SK-N-SH treated with all-trans-retinoic acid at 6 μM for 48 hours (cell line): ENCODE measurements around the gene HACD2.

Experiments
- ATAC-seq: fragments of 200-7000 bp; cut with Tn5 transposase; 3 replicates; pipeline ENCODE4 v1.9.1; 2020; ENCODE audit warnings: mild to moderate bottlenecking, moderate library complexity
- BACH2 ChIP-seq: fragments of 250-450 bp; sonication (Bioruptor Pico); IDR thresholded peaks from 2 replicates; pipeline ENCODE4 v1.9.0; 2021; ENCODE audit warnings: mild to moderate bottlenecking, borderline replicate concordance
- CREB5 ChIP-seq: fragments of 250-450 bp; sonication (Bioruptor Pico); IDR thresholded peaks from 2 replicates; pipeline ENCODE4 v1.5.1; 2020; ENCODE audit warnings: low read depth, mild to moderate bottlenecking, moderate library complexity
- CSDC2 ChIP-seq: fragments of 250-450 bp; sonication (Bioruptor Pico); IDR thresholded peaks from 2 replicates; pipeline ENCODE4 v1.5.0; 2020; ENCODE audit warnings: mild to moderate bottlenecking, moderate library complexity
- ESRRG ChIP-seq: fragments of 250-450 bp; sonication (Bioruptor Pico); IDR thresholded peaks from 2 replicates; pipeline ENCODE4 v1.6.1; 2021; ENCODE audit warnings: mild to moderate bottlenecking
- GLIS3 ChIP-seq: fragments of 250-450 bp; sonication (Bioruptor Pico); IDR thresholded peaks from 2 replicates; pipeline ENCODE4 v1.5.0; 2020; ENCODE audit warnings: mild to moderate bottlenecking, moderate library complexity
- ISL1 ChIP-seq: fragments of 250-450 bp; sonication (Bioruptor Pico); IDR thresholded peaks from 2 replicates; pipeline ENCODE4 v2.1.2; 2022; ENCODE audit warnings: mild to moderate bottlenecking, moderate library complexity
- OSR1 ChIP-seq: fragments of 250-450 bp; sonication (Bioruptor Pico); IDR thresholded peaks from 2 replicates; pipeline ENCODE4 v1.8.0; 2022; ENCODE audit warnings: moderate library complexity, mild to moderate bottlenecking, inconsistent platforms
- PATZ1 ChIP-seq: fragments of 250-450 bp; sonication (Bioruptor Pico); IDR thresholded peaks from 2 replicates; pipeline ENCODE4 v1.8.0; 2020; ENCODE audit warnings: mild to moderate bottlenecking, moderate library complexity, borderline replicate concordance
- PPARA ChIP-seq: fragments of 250-450 bp; sonication (Bioruptor Pico); IDR thresholded peaks from 2 replicates; pipeline ENCODE4 v1.5.0; 2020; ENCODE audit warnings: mild to moderate bottlenecking, borderline replicate concordance
- RARB ChIP-seq: fragments of 250-450 bp; sonication (Bioruptor Pico); IDR thresholded peaks from 2 replicates; pipeline ENCODE4 v1.8.0; 2021; ENCODE audit warnings: mild to moderate bottlenecking, moderate library complexity
- SNAI2 ChIP-seq: fragments of 250-450 bp; sonication (Bioruptor Pico); IDR thresholded peaks from 2 replicates; pipeline ENCODE4 v1.5.0; 2020; ENCODE audit warnings: mild to moderate bottlenecking, moderate library complexity
- TCF4 ChIP-seq: fragments of 250-450 bp; sonication (Bioruptor Pico); IDR thresholded peaks from 2 replicates; pipeline ENCODE4 v1.8.0; 2021; ENCODE audit warnings: mild to moderate bottlenecking, moderate library complexity, borderline replicate concordance
- TOX ChIP-seq: fragments of 250-450 bp; sonication (Bioruptor Pico); IDR thresholded peaks from 2 replicates; pipeline ENCODE4 v1.8.0; 2021; ENCODE audit warnings: mild to moderate bottlenecking, moderate library complexity, borderline replicate concordance
- ZC3H10 ChIP-seq: fragments of 250-450 bp; sonication (Bioruptor Pico); IDR thresholded peaks from 2 replicates; pipeline ENCODE4 v1.5.1; 2021; ENCODE audit warnings: mild to moderate bottlenecking, moderate library complexity
- ZFP3 ChIP-seq: fragments of 250-450 bp; sonication (Bioruptor Pico); IDR thresholded peaks from 2 replicates; pipeline ENCODE4 v1.5.0; 2020; ENCODE audit warnings: mild to moderate bottlenecking, moderate library complexity
- ZFP30 ChIP-seq: fragments of 450-650 bp; formaldehyde crosslinking; IDR thresholded peaks from 2 replicates; pipeline ENCODE4 v1.5.0; 2022; ENCODE audit warnings: mild to moderate bottlenecking, moderate library complexity
- ZNF565 ChIP-seq: fragments of 450-650 bp; formaldehyde crosslinking; conservative IDR thresholded peaks from 2 replicates; pipeline ENCODE4 v1.5.0; 2020; ENCODE audit warnings: low read depth, mild to moderate bottlenecking, moderate library complexity
- ZNF70 ChIP-seq: fragments of 450-650 bp; formaldehyde crosslinking; IDR thresholded peaks from 2 replicates; pipeline ENCODE4 v1.5.0; 2020; ENCODE audit warnings: mild to moderate bottlenecking, moderate library complexity
- ZNF8 ChIP-seq: fragments of 450-650 bp; formaldehyde crosslinking; IDR thresholded peaks from 2 replicates; pipeline ENCODE4 v1.5.0; 2020; ENCODE audit warnings: mild to moderate bottlenecking, moderate library complexity
- TF ChIP-seq, protein P1 (sequence below): fragments of 250-450 bp; sonication (Bioruptor Pico); IDR thresholded peaks from 2 replicates; pipeline ENCODE4 v1.5.1; 2021; ENCODE audit warnings: mild to moderate bottlenecking, moderate library complexity
- TF ChIP-seq, protein P2 (sequence below): fragments of 250-450 bp; sonication (Bioruptor Pico); IDR thresholded peaks from 2 replicates; pipeline ENCODE4 v1.5.0; 2020; ENCODE audit warnings: mild to moderate bottlenecking, moderate library complexity
- TF ChIP-seq, protein P3 (sequence below): fragments of 250-450 bp; sonication (Bioruptor Pico); IDR thresholded peaks from 2 replicates; pipeline ENCODE4 v1.8.0; 2021; ENCODE audit warnings: low read depth, mild to moderate bottlenecking, moderate library complexity, borderline replicate concordance

HACD2 gene

DNA sequence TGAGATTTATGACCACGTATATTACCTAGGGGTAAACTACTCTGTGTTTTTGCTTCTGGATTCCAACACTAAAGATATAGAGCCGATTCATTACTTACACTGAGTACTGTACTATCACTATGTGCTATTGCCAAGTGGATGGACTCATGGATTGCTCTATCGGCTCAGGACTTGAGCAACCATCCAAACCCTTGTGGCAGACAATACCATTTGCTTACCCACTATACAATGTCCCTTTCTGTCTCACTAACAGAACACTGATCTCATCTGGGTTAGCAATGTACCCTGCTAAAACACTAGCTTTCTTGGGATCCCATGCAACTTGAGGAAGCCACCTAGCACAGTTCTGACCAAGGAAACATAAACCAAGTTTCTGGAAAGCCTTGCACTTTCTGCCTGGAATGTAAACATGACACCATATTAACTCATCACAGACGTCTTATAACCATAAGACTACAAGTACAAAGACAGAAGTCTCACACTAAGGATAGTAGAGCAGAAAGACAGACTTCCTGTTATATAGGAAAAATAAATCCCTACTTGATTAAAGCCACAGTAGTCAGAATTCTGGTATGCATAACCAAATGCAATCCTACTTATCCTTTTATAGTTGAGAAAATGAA, 38.6 kb downstream of the HACD2 start:
- TF ChIP-seq PPARA = no peak
- no peak for TF ChIP-seq BACH2
- no peak for TF ChIP-seq RARB (CRISPR knock-in tag)
- TF ChIP-seq, protein P1, sequence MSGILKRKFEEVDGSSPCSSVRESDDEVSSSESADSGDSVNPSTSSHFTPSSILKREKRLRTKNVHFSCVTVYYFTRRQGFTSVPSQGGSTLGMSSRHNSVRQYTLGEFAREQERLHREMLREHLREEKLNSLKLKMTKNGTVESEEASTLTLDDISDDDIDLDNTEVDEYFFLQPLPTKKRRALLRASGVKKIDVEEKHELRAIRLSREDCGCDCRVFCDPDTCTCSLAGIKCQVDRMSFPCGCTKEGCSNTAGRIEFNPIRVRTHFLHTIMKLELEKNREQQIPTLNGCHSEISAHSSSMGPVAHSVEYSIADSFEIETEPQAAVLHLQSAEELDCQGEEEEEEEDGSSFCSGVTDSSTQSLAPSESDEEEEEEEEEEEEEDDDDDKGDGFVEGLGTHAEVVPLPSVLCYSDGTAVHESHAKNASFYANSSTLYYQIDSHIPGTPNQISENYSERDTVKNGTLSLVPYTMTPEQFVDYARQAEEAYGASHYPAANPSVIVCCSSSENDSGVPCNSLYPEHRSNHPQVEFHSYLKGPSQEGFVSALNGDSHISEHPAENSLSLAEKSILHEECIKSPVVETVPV (CRISPR knock-in tag) = no peak
- no peak for TF ChIP-seq CSDC2 (CRISPR knock-in tag)
- TF ChIP-seq ESRRG (CRISPR knock-in tag) = no peak
- TF ChIP-seq ZNF565 (CRISPR knock-in tag) = no peak
- TF ChIP-seq ZNF8 (CRISPR knock-in tag) = no peak
- TF ChIP-seq PATZ1 (CRISPR knock-in tag) = no peak
- no peak for TF ChIP-seq ZC3H10 (CRISPR knock-in tag)
- TF ChIP-seq TOX = no peak
- no peak for TF ChIP-seq ZFP3
- no peak for TF ChIP-seq GLIS3 (CRISPR knock-in tag)
- no peak for TF ChIP-seq ISL1 (CRISPR knock-in tag)
- no peak for TF ChIP-seq ZFP30 (CRISPR knock-in tag)
- TF ChIP-seq SNAI2 (CRISPR knock-in tag) = no peak
- no peak for TF ChIP-seq OSR1 (CRISPR knock-in tag)
- no peak for TF ChIP-seq ZNF70
- TF ChIP-seq, protein P2, sequence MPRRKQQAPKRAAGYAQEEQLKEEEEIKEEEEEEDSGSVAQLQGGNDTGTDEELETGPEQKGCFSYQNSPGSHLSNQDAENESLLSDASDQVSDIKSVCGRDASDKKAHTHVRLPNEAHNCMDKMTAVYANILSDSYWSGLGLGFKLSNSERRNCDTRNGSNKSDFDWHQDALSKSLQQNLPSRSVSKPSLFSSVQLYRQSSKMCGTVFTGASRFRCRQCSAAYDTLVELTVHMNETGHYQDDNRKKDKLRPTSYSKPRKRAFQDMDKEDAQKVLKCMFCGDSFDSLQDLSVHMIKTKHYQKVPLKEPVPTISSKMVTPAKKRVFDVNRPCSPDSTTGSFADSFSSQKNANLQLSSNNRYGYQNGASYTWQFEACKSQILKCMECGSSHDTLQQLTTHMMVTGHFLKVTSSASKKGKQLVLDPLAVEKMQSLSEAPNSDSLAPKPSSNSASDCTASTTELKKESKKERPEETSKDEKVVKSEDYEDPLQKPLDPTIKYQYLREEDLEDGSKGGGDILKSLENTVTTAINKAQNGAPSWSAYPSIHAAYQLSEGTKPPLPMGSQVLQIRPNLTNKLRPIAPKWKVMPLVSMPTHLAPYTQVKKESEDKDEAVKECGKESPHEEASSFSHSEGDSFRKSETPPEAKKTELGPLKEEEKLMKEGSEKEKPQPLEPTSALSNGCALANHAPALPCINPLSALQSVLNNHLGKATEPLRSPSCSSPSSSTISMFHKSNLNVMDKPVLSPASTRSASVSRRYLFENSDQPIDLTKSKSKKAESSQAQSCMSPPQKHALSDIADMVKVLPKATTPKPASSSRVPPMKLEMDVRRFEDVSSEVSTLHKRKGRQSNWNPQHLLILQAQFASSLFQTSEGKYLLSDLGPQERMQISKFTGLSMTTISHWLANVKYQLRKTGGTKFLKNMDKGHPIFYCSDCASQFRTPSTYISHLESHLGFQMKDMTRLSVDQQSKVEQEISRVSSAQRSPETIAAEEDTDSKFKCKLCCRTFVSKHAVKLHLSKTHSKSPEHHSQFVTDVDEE (CRISPR knock-in tag) = no peak
- TF ChIP-seq TCF4 (CRISPR knock-in tag) = no peak
- peak; percentile 69 for ATAC-seq

DNA sequence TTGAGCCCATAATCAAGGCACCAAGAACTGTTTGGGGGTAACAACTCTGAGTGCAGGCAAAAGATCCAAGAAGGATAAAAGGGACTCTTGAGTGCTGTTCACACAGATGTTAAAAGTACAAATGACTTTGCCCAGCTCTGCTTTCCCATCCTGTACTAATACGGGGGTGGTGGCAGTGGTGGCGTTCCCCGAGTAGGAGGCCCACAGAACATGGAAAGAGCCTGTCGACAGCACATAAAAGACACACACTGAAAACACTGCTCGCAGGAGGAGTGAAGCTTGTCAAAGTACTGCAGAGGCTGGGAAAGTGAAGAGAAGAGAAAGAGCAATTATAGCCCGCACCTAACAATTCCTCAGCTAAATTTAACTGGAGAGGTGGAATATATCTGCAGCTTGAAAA, 40.9 kb downstream of the HACD2 start:
- TF ChIP-seq CREB5 (CRISPR knock-in tag) (no peak), RARB (CRISPR knock-in tag) (no peak), GLIS3 (CRISPR knock-in tag) (no peak), TOX (no peak), ZFP3 (no peak), TCF4 (CRISPR knock-in tag) (no peak), ZNF8 (CRISPR knock-in tag) (no peak), ZFP30 (CRISPR knock-in tag) (no peak), BACH2 (no peak), PPARA (no peak), ZNF565 (CRISPR knock-in tag) (no peak)
- TF ChIP-seq, protein P2 (CRISPR knock-in tag) = no peak
- TF ChIP-seq, protein P3, sequence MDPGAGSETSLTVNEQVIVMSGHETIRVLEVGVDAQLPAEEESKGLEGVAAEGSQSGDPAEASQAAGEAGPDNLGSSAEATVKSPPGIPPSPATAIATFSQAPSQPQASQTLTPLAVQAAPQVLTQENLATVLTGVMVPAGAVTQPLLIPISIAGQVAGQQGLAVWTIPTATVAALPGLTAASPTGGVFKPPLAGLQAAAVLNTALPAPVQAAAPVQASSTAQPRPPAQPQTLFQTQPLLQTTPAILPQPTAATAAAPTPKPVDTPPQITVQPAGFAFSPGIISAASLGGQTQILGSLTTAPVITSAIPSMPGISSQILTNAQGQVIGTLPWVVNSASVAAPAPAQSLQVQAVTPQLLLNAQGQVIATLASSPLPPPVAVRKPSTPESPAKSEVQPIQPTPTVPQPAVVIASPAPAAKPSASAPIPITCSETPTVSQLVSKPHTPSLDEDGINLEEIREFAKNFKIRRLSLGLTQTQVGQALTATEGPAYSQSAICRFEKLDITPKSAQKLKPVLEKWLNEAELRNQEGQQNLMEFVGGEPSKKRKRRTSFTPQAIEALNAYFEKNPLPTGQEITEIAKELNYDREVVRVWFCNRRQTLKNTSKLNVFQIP (CRISPR knock-in tag) = no peak
- ATAC-seq = no peak
